Measurements from ENCODE around the gene KCNH1. TPM values are rescaled to one million over a fixed set of nuclear protein-coding genes. Genes with fewer than 3 reads are reported as not detected.

KCNH1 gene
- total and polyA plus RNA-seq, 2 experiments from 2014 or later, result 0.28 TPM; not detected in 1

GRCh38 chr1:210830034-210831028 is 303.6 kb downstream of the KCNH1 start:
- Histone ChIP-seq H3F3A (replicated peaks; ENCODE audit: low read depth) (no peaks in the 10 kb centered on the region), H3K27me3 (ENCODE audit: insufficient read depth) (no peaks in the 10 kb centered on the region), H3K4me1 (ENCODE audit: insufficient read depth) (no peaks in the 10 kb centered on the region), H3K27ac (ENCODE audit: low read depth) (no peak overlapping the region), H3K36me3 (ENCODE audit: insufficient read depth) (no peaks in the 10 kb centered on the region), H3K79me2 (replicated peaks; ENCODE audit: insufficient read depth) (no peaks in the 10 kb centered on the region), H4K20me1 (replicated peaks; ENCODE audit: insufficient read depth) (no peaks in the 10 kb centered on the region), H3K9me2 (ENCODE audit: insufficient read depth) (0 out of 2 replicates have a peak, but pooled peaks cover 6% of the 10 kb centered on the region), H3K4me2 (no peak overlapping the region), H3K4me3 (no peak overlapping the region), H2AFZ (no peak overlapping the region)
- DNase-seq (ENCODE audit: low spot score) (no peak), ATAC-seq (no peak)
- Mint-ChIP-seq H3K9me3 (no peaks in the 10 kb centered on the region), H3K4me1 (no peaks in the 10 kb centered on the region), H3K36me3 (ENCODE audit: low read depth) (no peaks in the 10 kb centered on the region), H3K4me3 (no peak overlapping the region), H3K27ac (no peak overlapping the region), H3K27me3 (ENCODE audit: insufficient read depth, low read depth, poor library complexity) (no peaks in the 10 kb centered on the region)
- no peak for TF ChIP-seq CTCF (conservative IDR thresholded peaks at IDR 0.05; ENCODE audit: low read depth in 2 of 2)
- TF ChIP-seq POLR2AphosphoS5 (IDR thresholded peaks at IDR 0.05; ENCODE audit: low read depth), result no peak
- no peak for TF ChIP-seq ETS1 (IDR thresholded peaks at IDR 0.05)
- TF ChIP-seq EZH2phosphoT487 (IDR thresholded peaks at IDR 0.05; ENCODE audit: unreplicated experiment), result no peak
- TF ChIP-seq REST (IDR thresholded peaks at IDR 0.05; ENCODE audit: unreplicated experiment), result no peak
- no peak for TF ChIP-seq ZNF114 (CRISPR knock-in tag; IDR thresholded peaks at IDR 0.05)
- TF ChIP-seq ZNF331 (CRISPR knock-in tag; IDR thresholded peaks at IDR 0.05; ENCODE audit: low read depth), result no peak
- TF ChIP-seq ZNF462 (CRISPR knock-in tag; IDR thresholded peaks at IDR 0.05), result no peak
- TF ChIP-seq EZH2 (IDR thresholded peaks at IDR 0.05; ENCODE audit: low read depth, unreplicated experiment), result no peak
- no peak for TF ChIP-seq NANOG (IDR thresholded peaks at IDR 0.05; ENCODE audit: borderline replicate concordance)
- no peak for TF ChIP-seq CREB1 (CRISPR knock-in tag; IDR thresholded peaks at IDR 0.05; ENCODE audit: low read depth)
- no peak for TF ChIP-seq JUNB (IDR thresholded peaks at IDR 0.05; ENCODE audit: unreplicated experiment)
- TF ChIP-seq STAT1 (IDR thresholded peaks at IDR 0.05; ENCODE audit: unreplicated experiment), result no peak

All from GM23338 (cell line).